ENCODE results near the gene PAPPA2. TPM values are rescaled to one million over a fixed set of nuclear protein-coding genes. Genes with fewer than 3 reads are reported as not detected.

Gene PAPPA2
- total RNA-seq, 2 donors from 2014 or later: 0.19 to 1.2 TPM

DNA sequence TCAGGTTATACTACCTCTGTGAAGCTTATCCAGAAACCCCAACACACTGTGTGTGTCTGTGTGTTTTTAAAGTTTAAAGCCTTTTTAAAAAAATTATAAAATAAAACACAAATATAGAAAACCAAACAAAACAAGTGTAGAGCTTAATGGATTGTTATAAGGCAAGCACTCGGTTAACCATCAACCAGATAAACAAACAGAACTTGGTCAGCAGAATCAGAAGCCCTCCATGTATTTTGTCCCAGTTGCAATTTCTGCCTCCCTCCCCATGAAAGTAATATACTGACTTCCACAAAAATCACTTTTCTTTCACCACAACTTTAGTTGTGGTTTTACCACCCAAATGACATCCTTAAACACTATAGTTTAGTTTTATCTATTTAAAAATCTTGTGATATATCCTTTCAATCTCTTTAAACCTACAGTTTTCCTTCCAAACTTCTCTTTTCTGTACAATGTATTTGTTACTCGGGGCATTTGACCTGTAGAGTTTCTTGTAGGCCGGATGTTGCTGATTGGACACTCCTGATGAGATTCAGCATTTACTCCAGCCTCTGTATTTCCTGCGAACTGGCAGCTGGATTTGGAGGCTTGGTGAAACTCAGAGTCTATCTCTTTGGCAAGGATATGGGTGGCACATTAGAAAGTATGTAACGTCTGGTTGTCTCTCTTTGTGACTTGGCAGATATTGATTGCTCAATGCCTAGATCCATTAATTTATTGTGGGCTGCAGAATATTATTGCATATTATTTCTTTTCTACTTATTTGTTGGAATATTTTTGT is 8.6 kb downstream of the PAPPA2 start:
- no peak overlapping the region for H3K4me3 ChIP-seq
- H3K27ac ChIP-seq: no peak overlapping the region
- DNase-seq (ENCODE audit: low spot score): no peak
- H3K27me3 ChIP-seq: no peaks in the 10 kb centered on the region
- no peaks in the 10 kb centered on the region for H3K4me1 ChIP-seq
- TF ChIP-seq, protein P1, sequence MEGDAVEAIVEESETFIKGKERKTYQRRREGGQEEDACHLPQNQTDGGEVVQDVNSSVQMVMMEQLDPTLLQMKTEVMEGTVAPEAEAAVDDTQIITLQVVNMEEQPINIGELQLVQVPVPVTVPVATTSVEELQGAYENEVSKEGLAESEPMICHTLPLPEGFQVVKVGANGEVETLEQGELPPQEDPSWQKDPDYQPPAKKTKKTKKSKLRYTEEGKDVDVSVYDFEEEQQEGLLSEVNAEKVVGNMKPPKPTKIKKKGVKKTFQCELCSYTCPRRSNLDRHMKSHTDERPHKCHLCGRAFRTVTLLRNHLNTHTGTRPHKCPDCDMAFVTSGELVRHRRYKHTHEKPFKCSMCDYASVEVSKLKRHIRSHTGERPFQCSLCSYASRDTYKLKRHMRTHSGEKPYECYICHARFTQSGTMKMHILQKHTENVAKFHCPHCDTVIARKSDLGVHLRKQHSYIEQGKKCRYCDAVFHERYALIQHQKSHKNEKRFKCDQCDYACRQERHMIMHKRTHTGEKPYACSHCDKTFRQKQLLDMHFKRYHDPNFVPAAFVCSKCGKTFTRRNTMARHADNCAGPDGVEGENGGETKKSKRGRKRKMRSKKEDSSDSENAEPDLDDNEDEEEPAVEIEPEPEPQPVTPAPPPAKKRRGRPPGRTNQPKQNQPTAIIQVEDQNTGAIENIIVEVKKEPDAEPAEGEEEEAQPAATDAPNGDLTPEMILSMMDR (IDR thresholded peaks at IDR 0.05): no peak
- H3K36me3 ChIP-seq: no peaks in the 10 kb centered on the region
- no peaks in the 10 kb centered on the region for H3K9me3 ChIP-seq

DNA sequence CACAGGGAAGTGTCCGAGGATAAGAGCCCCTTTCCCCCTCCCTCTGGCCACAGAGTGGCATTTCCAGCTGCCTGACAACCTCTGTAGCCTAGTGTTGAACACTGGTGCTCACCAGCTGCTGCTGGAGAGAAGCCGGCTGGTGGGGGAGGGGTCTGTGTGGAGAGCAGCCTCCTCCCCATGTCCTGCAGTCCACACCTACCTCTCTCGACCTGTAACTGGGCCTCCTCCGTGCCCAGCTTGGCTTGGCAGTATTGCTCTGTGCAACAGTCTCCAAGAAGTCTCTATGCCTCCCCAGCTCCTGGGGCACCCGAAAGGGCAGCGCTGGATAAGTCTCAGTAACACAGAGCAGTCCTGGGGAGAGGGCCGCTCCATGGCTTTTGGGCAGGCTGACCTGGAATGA is 17.0 kb downstream of the PAPPA2 start:
- DNase-seq (ENCODE audit: low spot score): no peak

DNA sequence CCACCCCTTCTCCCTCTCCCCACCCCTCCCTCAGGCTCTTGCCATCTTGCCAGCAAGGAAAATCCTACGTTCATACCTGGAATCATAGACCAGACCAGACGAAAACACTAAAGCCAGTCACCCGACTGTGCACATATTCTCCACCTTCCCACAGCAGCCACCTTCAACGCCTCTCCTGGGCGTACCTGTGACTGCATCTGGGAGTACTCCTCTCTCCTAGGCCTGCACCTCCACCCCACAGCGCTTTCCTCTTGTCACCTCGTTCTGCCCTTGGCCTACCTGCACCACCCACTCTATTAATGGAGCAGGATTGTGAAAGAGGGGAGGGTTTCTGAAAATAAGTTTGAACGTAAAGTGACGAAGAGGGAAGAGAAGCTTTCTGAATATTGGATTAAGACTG is 17.8 kb downstream of the PAPPA2 start:
- H3K4me1 ChIP-seq: no peaks in the 10 kb centered on the region
- DNase-seq (ENCODE audit: low spot score): no peak
- no peaks in the 10 kb centered on the region for H3K36me3 ChIP-seq
- H3K27ac ChIP-seq: no peak overlapping the region
- no peaks in the 10 kb centered on the region for H3K27me3 ChIP-seq
- no peak overlapping the region for H3K4me3 ChIP-seq
- TF ChIP-seq, protein P1 (IDR thresholded peaks at IDR 0.05): no peak
- H3K9me3 ChIP-seq: no peaks in the 10 kb centered on the region

More for the DNA sequence above, 17.0 kb downstream of the PAPPA2 start:
- Histone ChIP-seq H3K27ac (no peak overlapping the region), H3K9me3 (no peaks in the 10 kb centered on the region), H3K4me1 (no peaks in the 10 kb centered on the region), H3K4me3 (no peak overlapping the region), H3K27me3 (no peaks in the 10 kb centered on the region), H3K36me3 (no peaks in the 10 kb centered on the region)
- TF ChIP-seq, protein P1 (IDR thresholded peaks at IDR 0.05): no peak

DNA sequence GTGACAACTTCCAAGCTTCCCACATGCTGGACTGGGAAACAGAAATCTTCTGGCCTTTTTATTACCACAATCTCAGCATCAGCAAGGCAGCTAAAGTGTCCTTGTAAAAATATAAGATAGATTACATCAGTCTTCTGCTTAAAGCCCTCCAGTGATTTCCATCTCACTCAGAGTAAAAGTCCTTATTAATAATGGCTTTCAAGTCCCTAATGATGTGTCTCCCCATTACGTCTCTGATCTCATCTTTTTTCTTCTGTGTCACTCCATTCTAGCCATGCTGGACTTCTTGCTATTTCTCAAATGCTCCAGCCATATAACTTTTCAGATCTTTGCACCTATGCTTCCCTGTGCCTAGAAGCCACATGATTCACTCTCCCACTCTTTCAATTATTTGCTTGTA is 22.1 kb downstream of the PAPPA2 start:
- H3K9me3 ChIP-seq: no peaks in the 10 kb centered on the region
- no peak for DNase-seq (ENCODE audit: low spot score)
- H3K27me3 ChIP-seq: no peaks in the 10 kb centered on the region
- H3K4me1 ChIP-seq: no peaks in the 10 kb centered on the region
- no peak overlapping the region for H3K4me3 ChIP-seq
- H3K27ac ChIP-seq: no peak overlapping the region
- TF ChIP-seq, protein P1 (IDR thresholded peaks at IDR 0.05): no peak
- H3K36me3 ChIP-seq: no peaks in the 10 kb centered on the region

DNA sequence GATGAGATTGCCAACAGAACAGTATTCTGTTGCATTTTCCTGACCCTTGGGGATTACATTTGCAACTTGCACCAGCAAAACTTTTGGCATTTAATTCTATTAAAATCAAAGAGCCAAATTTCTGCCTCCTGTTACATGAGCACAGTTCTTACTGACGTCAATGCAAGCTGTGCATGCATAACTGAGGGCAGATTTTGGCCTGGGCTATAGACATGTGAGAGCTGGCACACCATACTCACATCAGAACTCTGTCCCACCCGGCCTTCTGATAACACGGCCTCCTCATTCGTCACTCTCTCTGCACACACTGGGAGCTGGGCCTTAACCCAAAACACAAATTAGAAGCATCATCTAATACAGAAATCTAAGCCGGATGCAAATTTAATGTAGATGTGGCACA is 31.5 kb downstream of the PAPPA2 start:
- no peak overlapping the region for H3K4me3 ChIP-seq
- DNase-seq (ENCODE audit: low spot score): no peak
- no peaks in the 10 kb centered on the region for H3K27me3 ChIP-seq
- H3K36me3 ChIP-seq: no peaks in the 10 kb centered on the region
- H3K9me3 ChIP-seq: no peaks in the 10 kb centered on the region
- no peaks in the 10 kb centered on the region for H3K4me1 ChIP-seq
- TF ChIP-seq, protein P1 (IDR thresholded peaks at IDR 0.05): no peak
- no peak overlapping the region for H3K27ac ChIP-seq

DNA sequence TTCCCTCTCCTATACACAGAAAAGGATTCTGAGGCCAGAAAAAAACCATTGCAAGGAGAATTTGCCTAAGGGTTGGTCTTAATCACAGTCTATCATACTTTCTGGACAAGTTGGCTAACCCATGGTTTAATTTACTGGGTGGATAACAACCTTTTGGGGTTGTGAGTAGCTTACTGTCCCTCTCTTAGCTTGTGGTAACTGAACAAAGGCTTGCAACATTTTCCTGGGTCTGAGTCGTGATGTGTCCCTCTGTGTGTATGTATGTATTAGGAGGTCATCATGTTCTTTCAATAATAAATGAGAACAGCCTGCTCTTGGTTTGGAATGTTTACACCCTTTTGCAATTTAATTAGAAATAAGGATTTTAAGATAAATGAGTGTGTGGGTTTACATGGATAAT is 36.7 kb downstream of the PAPPA2 start:
- Histone ChIP-seq H3K27ac (no peak overlapping the region), H3K9me3 (no peaks in the 10 kb centered on the region), H3K36me3 (no peaks in the 10 kb centered on the region), H3K4me3 (no peak overlapping the region), H3K4me1 (no peaks in the 10 kb centered on the region), H3K27me3 (no peaks in the 10 kb centered on the region)
- TF ChIP-seq, protein P1 (IDR thresholded peaks at IDR 0.05): no peak
- no peak for DNase-seq (ENCODE audit: low spot score)
